Hepatocyte (in vitro differentiated cells): ENCODE data around the gene GRID1.

Source experiments
- CTCF ChIP-seq: fragments of 200-600 bp; sonication (generic); IDR thresholded peaks from 2 replicates; pipeline ENCODE4 v1.5.1; 2016; ENCODE audit warnings: antibody characterized with exemption, mild to moderate bottlenecking; ENCODE audit not compliant: poor library complexity
- EZH2 ChIP-seq: fragments of 200-600 bp; sonication (generic); IDR thresholded peaks from 2 replicates; pipeline ENCODE4 v1.6.1; 2016; ENCODE audit warnings: antibody characterized with exemption, mild to moderate bottlenecking, borderline replicate concordance

GRCh38 chr10:85908462-85908861 lies 458.1 kb downstream of the GRID1 start:
- no peak for TF ChIP-seq CTCF
- TF ChIP-seq EZH2, result no peak
